HTERT RPE-1 (cell line): ENCODE results near the gene EXOC1.
"Not testable (repeated sequence)": the region's sequence is repeated elsewhere in the genome, so short reads cannot be mapped to it uniquely, and the experiment has no call there.

Experiments used
- in situ Hi-C: fragments of 300-500 bp; cut with MboI; formaldehyde crosslinking; loops from 4 replicates; pipeline ENCODE4 v1.14.3; 2020; ENCODE audit warnings: low sequenced_read_pairs

Gene EXOC1, protein sequence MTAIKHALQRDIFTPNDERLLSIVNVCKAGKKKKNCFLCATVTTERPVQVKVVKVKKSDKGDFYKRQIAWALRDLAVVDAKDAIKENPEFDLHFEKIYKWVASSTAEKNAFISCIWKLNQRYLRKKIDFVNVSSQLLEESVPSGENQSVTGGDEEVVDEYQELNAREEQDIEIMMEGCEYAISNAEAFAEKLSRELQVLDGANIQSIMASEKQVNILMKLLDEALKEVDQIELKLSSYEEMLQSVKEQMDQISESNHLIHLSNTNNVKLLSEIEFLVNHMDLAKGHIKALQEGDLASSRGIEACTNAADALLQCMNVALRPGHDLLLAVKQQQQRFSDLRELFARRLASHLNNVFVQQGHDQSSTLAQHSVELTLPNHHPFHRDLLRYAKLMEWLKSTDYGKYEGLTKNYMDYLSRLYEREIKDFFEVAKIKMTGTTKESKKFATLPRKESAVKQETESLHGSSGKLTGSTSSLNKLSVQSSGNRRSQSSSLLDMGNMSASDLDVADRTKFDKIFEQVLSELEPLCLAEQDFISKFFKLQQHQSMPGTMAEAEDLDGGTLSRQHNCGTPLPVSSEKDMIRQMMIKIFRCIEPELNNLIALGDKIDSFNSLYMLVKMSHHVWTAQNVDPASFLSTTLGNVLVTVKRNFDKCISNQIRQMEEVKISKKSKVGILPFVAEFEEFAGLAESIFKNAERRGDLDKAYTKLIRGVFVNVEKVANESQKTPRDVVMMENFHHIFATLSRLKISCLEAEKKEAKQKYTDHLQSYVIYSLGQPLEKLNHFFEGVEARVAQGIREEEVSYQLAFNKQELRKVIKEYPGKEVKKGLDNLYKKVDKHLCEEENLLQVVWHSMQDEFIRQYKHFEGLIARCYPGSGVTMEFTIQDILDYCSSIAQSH

DNA sequence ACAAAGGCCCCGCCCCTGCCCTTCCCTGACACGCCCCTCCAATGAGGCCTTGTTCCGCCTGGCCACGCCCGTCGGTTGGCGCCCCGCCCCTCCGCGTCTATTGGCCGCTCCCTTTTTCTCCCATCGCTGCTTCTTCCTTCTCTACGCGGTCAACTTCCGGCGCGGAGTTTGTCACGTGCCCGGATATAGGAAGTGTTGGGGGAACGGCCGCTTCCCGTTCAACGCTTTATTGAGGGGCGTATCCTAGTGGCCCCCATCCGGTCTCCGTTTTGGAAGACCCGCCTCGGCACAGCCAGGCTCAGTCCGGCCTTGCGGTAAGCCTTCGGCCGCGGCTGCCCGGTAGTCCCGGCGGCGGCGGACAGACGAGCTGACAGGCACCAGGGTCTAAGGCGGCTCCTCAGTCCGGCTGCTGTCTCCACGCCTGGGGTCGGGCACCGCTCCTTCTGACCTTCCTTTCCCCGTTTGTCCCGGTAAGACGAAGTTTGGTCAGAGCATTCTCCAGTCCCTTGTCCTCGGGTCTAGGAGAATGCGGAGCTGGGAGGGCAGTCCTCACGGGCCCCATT lies at the start of gene EXOC1:
TSS of gene EXOC1 (plus strand) at position 165 of the 563 bp plus-strand sequence. CDS start 4,676 bp downstream, outside the sequence.
- in situ Hi-C loops = no loop called here

DNA sequence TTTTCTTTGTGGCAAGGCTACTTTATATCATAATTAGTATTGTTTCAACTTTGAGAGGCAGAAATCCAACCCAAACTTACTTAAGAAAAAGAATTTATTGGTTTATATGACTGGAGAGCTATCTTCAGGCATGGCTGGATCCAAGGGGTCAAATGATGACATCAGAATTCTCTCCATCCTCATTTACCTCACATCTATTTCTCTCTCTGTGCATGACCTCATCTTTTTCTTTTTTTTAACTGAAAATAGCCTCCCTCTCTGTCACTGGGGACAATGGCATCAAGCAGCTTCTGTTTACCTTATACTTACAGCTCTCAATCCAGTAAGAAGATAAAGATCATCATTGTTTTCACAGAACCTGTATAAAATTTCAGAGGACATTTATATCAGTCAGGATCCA lies 45.9 kb upstream of the EXOC1 start:
- in situ Hi-C loops = no loop called here

DNA sequence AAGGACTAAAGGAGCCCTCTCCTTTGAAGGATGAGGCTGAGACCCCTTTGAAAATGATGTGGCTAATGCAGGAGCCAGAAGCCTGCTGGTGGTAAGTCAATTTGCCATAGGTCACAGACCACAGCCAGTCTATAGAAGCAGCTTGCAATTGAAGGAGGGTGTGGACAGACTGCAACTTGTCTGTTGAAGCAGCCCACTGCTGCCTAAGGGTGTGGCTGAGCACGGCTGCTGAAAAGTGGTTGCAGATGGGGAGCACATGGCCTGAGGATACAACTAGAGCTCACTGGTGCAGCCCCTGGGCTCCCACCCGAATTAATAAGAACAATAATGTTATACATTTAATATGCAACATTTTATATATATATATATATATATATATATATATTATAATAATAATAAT lies 45.3 kb upstream of the EXOC1 start:
- in situ Hi-C loops = no loop called here

DNA sequence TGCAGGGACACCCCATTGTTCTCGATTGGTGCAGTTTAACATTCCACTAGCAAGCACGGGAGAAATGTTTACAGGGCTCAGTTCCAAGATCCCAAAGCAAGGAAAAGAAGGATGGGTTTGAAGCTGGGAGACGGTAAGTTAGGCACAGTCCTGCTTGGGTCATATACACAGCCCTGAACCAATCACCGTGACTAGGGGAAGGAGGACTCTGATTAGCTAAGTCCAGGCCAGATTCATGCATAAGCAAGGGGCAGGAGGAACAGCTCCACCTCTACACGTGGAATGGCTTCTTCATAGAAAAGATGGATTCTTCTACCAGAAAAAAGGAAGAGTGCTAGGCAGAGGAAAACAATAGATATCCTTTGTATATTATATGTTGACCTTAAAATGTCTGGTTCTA lies 44.8 kb upstream of the EXOC1 start:
- in situ Hi-C loops = no loop called here

DNA sequence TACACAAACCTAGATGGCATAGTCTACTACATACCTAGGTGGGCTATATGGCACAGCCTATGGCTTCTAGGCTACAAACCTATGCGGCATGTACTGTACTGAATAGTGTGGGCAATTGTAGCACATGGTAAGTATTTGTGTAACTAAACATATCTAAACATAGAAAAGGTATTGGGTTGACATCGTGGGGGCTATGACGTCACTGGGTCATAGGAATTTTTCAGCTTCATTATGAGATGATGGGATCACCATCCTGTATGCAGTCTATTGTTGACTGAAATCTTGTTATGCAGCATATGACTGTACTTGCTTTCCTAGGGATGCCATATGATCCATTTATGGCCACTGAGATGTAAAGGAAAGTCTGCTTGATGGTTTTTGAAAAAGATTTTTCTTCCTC lies 35.8 kb upstream of the EXOC1 start:
- in situ Hi-C loops = no loop called here

DNA sequence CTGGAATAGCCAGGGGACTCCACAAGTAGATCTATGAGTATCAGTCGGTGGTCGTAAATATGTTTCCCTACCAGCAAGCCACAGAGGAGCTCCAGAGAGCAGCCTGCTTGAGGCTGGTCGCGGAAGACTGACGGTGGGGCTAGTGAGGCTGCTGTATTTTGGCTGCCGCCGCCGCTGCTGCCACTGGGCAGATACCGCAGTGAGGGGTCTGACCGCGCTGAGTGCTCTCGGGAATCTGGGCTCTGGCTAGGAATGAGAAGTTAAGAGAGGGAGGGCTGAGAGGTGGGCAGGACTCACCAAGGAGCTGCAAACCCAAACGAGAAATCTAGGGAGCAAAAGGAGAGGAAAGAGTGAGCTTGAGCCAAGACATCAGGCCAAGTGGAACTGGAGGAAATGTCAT lies 33.8 kb upstream of the EXOC1 start, which contains the start of gene EXOC1L:
TSS of gene EXOC1L (plus strand) at position 157 of the 400 bp plus-strand sequence. CDS start at position 394, 237 bp downstream.
- in situ Hi-C loops = no loop called here

DNA sequence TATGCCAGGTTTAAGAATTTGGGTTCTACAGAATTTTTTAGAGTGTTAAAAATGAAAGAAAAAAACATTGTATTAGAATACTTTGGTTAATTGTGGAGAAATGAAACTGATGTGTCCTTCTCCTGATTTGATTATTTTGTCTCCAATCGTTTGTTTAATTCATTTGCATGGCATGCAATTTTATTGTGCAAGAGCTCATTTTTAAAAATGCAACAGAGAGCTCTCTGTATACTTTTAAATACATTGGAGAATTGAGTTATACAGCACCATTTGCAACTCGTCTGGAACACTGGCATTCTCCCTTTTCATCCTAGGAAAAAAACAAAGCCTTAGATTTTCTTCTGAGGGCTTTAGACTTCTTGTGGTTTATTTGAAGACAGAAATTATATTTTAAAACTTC lies 33.2 kb upstream of the EXOC1 start:
- in situ Hi-C loops = no loop called here

DNA sequence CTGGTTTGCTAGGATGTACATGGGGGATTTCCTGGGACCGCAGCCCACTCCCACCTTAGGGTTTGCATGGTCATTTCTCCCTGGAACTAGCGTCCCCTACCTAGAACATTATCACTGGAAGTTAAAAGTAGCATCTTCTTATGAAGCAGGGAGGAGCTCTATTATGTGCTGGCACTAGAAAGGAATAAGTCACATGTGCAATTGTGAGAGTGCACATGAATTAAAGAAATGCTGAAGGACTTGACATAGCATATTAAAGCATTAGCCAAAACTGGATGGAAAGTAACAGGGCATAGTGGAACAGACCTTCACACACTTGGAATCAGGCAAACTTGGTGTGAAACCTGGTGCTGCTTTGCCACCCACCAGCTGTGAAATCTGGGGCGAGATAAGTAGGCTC lies 31.1 kb upstream of the EXOC1 start:
- in situ Hi-C loops = no loop called here

DNA sequence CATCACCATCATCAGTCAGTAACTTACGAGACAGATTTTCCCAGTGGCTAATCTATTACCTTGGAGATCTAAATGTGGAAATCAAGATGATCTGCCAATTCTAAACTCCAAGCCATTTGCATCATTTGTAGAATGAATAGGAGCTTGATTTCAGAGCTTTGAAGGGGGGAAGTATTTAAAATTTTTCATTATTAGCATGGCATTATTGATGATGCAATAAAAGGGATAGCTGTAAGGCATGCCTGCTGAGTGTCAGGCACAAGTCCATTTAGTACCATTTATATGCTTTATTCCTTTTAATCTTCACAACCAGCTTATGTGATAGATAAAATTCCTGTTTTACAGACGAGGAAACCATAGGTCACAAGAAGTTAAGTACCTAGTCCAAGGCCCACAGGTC lies 28.6 kb upstream of the EXOC1 start:
- in situ Hi-C loops = no loop called here

DNA sequence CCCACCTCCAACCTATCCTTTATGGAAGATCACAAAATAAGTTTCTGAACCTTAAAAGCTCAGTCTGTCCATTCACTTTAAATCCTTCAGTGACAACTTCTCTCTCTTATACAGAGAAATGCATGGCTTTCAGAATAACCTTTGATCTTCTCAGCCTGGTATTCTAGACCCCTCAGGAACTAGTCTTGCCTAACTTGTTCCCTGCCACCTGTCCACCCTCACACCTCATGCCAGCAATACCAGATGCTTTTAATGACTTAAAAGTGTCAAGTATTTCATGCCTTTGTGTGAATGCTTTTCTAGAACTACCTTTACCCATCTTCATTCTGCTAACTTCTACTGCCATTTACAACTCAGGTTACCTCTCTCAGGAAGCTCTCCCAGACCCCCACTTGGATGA lies 26.5 kb upstream of the EXOC1 start:
- in situ Hi-C loops = no loop called here

DNA sequence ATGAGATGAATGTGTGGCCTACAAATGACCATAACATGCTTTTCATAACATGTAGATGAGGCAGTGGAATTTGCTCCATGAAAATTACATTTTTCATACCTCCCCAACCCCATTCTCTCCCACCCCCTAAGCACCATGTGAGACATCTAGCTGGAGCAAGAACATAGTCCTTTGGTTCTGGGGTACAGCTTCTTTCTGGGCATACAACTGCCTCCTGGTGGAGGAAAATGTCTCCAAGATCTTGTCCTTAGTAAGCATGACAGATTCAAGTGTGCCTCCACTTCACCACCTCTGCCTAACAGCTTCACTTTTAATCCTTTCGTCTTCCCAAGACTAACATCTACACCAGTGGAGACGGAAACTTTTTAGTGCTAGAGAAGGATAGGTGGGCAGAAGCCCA lies 25.9 kb upstream of the EXOC1 start:
- in situ Hi-C loops = no loop called here

DNA sequence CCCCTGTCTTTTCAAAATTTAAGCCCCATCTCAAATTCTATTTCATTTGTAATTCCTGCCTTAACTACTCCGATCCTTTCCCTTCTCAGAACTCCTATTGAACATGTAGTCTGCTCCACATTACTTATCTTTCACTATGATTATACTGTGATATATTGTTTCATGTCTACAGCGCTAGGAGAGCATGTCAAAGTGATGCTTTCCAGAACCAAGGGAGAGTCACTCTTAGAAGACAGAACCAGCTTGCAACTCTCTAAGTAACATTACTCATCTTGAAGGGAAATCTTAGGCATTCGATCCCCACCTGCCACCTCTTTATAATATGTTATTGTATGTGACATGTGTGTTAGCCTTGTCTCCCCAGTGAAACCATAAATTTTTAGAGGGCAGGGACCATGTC lies 23.4 kb upstream of the EXOC1 start:
- in situ Hi-C loops = no loop called here

DNA sequence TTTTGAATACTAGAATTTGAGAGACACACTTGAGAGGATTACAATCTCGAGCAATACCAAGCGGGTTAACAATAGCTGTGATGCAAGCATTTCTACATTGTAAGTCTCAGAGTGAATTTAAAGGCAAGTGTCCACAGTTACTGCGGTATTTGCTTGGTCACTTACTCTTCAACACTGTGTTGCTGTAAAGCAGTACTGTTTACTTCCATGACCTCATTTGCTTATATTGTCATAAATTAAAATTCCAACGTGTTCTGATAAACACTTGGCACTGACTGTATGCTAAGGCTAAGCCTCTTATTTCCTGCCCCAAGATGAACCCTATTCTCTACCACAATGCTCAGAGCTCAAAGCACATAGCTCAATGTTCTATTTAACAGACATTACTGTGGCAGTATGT lies 22.7 kb upstream of the EXOC1 start:
- in situ Hi-C loops = no loop called here

DNA sequence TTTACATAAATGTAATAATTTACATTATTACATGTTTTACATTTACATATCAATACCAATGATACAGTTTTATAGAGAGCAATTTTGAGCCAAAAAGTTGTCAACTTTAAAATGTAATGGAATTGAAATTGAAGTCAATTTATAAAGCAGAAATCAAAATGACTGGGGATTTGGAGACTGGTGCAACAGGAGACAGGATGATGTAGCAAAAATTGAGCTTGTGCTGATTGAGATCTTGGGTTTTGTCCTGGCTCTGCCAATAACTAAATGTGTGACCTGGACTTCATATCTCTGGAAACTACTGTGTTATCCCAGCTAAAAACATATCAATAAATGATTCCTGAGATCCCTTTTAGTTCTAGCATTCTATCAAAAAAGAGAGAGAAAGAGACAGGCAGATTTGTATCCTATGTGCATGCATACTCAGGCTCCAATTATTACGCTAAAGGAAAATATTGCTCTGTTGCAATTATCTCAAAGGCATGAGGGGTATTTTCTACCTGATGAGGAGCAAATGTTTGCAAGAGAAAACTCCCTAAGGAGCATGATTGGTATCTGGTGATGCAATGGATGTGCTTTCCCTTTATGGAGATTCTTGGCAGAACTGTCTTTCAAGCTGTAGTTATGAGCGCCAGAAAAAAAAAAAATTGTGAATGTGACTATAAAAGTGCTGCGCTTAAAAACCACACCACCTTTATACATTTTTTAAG lies 19.2 kb upstream of the EXOC1 start:
- in situ Hi-C loops = no loop called here

DNA sequence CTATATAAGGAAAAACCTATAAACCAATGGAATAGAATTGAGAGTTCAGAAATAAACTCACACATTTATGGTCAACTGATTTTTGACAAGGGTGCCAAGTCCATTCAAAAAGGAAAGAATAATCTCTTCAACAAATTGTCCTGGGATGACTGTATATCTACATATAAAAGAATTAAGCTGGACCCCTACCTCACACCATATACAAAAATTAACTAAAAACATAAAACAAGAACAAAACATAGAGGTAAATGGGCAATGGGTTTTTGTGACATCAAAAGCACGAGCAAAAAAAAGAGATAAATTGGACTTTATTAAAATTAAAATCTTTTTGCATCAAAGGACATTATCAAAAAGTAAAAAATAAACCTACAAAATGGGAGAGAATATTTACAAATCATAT lies 15.5 kb upstream of the EXOC1 start:
- in situ Hi-C loops = no loop called here

DNA sequence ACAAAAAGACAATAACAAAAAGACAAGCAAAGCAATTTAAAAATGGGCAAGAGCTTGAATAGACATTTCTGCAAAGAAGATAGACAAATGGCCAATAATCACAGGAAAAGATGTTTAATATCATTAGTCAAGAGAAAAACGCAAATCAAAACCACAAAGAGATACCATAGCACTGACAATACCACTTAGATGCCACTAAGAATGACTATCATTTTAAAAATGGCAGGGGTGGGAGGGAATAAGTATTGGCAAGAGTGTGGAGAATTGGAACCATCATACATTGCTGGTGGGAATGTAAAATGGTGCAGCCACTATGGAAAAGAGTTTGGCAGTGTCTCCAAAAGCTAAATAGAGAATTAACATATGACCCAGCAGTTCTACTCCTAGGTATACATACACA lies 15.1 kb upstream of the EXOC1 start:
- in situ Hi-C loops = no loop called here

DNA sequence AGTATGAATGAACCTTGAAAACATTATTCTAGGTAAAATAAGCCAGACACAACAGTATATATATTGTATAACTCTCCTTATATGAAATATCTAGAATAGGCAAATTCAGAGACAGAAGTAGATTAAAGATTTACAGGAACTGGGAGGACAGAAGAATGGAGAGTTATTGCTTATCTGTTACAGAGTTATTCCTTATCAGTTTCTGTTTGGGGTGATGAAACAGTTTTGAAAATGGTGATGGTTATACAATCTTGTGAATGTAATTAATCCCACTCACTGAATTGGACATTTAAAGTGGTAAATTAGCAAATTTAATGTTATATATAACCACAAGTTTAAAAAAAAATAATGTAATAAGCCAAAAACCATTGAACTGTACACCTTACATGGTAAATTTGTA lies 14.5 kb upstream of the EXOC1 start:
- in situ Hi-C loops = no loop called here

DNA sequence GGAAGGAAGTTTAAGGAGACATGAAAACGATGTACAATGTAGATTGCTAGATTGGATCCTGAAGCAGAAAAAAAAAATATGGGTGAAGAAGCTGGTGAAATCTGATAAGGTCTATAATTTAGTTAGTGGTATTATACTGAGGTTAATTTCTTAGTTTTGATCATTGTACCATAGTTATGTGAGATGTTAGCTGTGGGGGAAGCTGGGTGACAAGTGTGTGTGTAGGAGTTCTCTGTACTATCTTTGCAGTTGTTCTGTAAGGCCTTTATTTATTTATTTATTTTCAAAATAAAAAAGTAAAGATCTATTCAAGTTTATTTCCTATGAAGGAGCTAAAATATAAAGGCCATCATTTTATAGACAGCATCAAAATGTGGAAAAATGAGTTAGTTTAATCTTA lies 12.5 kb upstream of the EXOC1 start:
- in situ Hi-C loops = no loop called here

DNA sequence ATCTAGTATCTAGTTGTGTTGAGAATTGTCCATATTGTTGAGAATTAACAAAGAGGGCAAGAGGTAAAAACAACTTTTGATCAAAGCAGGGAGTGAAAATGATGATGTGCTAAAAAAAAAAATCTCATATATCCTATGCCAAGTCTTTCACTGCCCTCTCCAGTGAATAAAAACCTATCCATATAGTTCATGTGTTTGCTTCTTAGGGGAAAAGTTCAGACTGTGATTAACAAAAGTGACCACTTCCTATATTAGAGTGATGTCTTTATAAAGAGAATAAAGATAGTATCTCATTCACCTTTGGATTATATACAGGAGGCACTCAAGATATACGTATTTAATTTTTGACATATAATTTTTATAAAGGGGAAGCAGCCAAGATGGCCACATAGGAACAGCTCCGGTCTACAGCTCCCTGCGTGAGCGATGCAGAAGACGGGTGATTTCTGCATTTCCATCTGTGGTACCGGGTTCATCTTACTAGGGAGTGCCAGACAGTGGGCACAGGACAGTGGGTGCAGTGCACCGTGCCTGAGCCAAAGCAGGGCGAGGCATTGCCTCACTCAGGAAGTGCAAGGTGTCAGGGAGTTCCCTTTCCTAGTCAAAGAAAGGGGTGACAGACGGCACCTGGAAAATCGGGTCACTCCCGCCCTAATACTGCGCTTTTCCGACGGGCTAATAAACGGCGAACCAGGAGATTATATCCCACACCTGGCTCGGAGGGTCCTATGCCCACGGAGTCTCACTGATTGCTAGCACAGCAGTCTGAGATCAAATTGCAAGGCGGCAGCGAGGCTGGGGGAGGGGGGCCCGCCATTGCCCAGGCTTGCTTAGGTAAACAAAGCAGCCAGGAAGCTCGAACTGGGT lies 11.8 kb upstream of the EXOC1 start:
- in situ Hi-C loops = not testable (repeated sequence)

DNA sequence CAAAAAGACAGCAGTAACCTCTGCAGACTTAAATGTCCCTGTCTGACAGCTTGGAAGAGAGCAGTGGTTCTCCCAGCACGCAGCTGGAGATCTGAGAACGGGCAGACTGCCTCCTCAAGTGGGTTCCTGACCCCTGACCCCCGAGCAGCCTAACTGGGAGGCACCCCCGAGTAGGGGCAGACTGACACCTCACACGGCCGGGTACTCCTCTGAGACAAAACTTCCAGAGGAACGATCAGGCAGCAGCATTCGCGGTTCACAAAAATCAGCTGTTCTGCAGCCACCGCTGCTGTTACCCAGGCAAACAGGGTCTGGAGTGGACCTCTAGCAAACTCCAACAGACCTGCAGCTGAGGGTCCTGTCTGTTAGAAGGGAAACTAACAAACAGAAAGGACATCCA lies 11.1 kb upstream of the EXOC1 start:
- in situ Hi-C loops = not testable (repeated sequence)
